Suppressor macrophage (primary cell): ENCODE results near the gene NR2C2AP.
"Not testable (repeated sequence)": the region's sequence is repeated elsewhere in the genome, so short reads cannot be mapped to it uniquely, and the experiment has no call there.

Source experiments
- DNase-seq, 4 experiments: peaks; one replicate each; pipeline ENCODE4 v3.0.0-alpha.2; 2020 to 2022

Gene NR2C2AP

DNA sequence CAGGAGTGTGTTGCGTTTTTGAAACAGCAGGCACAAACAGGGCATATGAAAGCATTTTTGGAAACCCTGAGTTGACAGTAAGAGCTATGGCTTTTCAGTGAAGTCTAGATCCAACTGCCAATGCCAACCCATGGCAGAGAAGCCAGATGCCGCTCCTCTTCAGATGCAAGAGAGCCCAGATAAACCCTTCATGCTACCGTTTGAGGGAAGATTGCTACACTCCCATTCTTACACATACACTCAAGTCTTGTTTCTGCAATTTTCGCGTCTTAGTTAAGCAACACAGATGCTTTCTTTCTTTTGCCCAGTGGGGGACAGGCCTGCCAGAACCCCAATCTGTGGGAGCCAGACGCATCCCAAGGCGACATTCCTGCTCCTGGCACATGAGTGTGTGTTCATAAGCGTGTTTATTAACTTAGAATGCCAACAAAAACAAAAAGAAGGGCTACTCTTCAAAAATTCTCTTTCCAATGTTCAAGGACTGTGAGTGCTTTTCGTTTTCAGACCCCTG, 21.7 kb downstream of the NR2C2AP start:
- DNase-seq = no peak

DNA sequence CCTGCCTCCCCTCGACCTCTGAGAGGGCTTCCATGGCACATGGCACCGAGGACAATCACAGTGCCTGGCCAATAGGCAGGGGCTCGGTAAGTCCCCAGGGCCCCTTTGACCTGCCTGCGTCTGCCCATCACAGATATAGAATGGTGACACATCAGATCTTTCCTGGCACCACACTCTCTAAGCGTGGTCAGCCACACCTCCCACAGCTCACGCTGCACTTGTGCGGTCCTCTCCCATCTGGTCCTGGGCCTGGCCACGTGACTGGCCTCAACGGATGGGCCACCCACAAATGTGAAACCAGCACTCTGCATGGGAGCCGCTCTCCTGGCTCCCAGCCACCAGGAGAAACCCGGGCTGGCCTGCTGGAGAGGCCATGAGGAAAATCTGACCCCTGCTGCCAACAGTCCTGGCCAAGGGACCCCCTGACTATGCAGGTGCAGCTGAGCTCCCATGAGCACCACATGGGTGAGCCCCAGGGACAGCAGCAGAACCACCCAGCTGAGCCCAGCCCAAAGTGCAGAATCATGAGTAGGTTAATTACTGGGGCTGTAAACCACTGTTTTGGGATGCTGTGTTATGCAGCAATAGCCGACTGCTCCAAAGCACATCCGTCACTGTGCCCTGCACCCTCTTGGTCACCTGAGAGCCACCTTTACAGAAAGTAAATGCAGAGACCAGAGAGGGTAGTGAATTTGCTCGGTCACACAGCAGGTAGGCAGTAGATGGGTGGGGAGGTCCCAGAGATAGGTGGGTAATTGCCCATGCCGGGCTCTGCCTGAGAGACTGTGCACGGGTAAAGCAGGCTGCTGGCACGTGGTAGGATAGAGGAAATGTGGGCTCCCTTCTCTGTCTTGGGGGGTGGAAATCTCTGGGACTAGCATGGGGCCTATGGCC, 23.4 kb downstream of the NR2C2AP start:
- no peak for DNase-seq

DNA sequence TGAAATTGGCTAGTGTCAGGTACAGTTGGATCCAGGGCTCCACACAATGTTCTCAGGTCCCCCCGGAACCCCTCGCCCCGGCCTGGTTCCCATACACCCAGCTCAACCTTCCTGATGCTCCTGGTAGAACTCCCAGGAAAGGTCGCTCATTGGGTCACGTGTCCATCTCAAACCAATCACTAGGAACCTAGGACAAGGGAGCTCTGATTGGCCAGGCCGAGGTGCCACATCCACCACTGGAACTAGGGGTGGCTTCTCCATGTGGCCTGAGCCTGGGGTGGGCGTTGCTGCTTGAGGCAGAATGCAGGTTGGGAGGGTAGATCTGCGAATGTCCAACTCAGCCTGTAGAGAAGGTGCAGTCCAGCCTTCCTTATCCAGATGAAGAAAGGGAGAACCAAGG, 26.3 kb downstream of the NR2C2AP start:
- no peak for DNase-seq

GRCh38 chr19:19173243-19173642, 30.0 kb downstream of the NR2C2AP start:
- not testable (repeated sequence) for DNase-seq

DNA sequence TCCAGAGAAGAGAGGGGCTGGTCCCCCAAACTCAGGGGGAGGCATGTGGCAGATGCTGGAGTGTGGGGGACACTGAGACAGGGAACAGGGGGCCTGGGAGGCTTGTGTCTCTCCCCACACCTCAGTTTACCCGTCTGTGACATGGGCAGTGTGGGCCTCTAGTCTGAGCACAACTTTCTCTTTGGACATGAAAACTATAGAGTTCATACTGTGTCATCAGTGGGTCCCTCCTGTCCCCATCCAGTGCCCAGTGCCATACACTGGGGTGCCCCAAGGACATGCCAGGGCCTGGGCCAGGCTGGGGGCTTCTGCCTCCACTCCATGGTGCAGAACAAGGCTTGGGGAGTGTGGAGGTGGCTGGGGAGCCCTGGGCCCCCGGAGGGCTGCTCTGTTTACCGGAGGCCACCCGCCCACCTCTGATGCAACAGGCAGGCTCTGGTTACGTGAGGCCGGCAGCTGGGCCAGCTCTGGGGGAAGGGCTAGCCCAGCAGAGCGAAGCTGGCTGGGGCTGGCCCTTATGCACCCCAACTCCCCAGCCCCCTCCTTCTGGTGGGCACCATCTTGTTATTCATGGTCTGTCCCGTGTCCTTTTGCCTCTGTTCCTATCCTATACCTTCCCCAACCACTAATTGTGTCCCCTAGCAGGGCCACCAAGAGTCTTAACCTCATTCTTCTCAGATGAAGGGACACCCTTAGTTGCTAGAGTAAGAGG, 31.2 kb downstream of the NR2C2AP start:
- DNase-seq = peak in 2 of 4 experiments; percentile 14 to 42

DNA sequence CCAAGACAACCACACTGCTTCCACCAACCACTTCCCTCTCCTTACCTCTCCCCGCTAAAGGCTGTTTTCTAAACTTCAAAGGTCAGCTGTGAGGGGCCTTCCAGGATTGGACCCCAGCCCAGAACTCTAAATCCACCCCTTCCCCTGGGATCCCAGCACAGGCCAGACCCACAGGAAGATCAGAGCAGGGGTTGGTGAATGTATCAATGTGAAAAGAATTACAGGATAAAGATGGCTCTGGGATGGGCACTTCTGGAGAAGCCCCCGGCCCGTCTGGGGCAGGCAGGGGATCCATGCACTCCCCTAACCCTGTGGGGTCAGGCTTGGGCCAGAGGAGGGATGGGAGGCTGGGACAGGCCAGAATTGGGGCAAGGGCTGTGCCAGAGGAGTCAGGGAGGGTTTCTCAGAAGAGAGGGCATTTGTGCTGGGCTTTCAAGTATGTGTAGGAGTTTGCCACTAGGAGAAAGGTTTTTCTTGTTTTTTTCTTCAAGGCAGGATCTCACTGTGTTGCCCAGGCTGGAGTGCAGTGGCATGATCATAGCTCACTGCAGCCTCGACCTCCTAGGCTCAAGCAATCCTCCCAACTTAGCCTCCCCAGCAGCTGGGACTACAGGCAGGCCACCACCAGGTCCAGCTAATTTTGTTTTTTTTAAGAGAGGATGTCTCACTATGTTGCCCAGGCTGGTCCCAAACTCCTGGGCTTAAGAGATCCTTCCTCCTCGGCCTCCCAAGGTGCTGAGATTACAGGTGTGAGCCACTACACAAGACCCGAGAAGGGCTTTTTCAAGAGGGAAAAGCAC, 32.1 kb downstream of the NR2C2AP start:
- no peak for DNase-seq

DNA sequence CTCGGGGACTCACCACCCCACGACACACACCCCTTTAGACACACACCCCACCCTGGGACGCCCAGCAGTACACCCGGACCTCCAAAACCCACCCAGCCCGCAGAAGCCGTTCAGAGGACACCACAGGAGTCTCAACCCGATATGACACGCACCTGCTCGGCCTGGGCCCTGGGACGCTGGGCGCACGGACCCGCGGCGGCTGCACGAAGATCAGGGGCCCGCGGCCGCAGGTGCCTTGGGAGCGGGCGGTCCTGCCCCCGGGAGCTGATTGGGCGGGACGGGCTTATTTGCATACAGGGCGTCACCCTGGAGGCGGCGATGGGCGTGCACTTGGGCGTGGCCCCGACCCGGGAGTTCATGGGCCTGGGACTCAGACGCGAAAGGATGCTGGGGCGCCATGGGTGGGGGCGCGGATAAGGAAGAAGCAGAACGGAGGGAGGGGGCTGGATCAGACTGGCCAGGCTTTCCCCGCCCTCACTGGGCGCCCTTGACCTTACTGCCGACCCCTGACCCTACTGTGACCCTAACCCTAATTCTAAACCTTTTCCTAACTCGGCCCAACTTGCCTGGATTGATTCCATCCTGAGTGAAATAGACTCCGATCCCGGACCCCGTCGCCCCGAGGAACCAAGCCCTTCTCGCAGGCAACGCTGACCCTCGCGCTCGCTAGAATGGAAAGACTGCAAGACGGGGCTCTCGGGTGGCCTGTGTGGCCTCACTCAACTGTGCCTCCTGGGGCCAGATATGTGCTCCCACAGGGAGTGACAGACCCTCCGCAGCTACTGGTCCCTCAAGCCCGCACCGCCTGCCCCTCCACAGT, 33.0 kb downstream of the NR2C2AP start, which contains the start of gene MEF2B:
MEF2B (minus strand) TSS at position 211 of the 820 bp plus-strand sequence. CDS start 19,528 bp downstream, outside the sequence.
- DNase-seq = peak; percentile 17 to 73 (median 46)

DNA sequence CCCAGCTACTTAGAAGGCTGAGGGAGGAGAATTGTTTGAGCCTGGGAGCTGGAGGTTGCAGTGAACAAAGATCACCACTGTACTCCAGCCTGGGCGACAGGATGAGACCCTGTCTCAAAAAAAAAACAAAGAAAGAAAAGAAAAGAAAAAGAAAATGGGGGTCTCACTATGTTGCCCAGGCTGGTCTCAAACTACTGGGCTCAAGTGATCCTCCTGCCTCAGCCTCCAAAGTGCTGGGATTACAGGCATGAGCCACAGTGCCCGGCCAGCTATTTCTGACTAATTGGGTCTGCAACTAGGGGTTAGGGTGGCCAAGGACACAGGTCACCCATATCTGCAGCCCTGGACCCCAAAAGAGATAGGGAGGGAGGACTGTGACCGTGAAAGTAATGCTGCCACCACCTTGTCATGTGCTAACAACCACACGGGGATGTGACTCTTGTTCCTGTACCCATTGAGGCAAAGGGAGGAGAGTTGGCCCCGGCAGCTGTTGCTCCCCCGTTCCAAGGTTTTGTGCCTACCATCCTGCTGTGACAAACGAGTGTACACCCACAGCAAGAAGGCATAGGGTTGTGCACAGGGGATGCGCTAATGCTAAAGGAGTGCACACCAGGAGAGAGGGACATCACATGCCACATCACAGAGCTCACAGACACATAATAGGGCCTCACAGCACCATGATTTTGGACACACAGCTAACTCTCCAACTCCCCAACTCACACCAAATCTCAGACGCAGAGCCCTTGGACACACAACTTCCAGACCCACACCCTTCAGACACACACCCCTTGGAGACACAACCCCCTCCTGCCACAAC, 33.8 kb downstream of the NR2C2AP start:
- no peak for DNase-seq

GRCh38 chr19:19167612-19168011, 35.6 kb downstream of the NR2C2AP start:
- no peak for DNase-seq

- no peak for DNase-seq
Measured at GRCh38 chr19:19165396-19165795, 37.8 kb downstream of the NR2C2AP start.

GRCh38 chr19:19162495-19162894, 40.7 kb downstream of the NR2C2AP start:
- no peak for DNase-seq

DNA sequence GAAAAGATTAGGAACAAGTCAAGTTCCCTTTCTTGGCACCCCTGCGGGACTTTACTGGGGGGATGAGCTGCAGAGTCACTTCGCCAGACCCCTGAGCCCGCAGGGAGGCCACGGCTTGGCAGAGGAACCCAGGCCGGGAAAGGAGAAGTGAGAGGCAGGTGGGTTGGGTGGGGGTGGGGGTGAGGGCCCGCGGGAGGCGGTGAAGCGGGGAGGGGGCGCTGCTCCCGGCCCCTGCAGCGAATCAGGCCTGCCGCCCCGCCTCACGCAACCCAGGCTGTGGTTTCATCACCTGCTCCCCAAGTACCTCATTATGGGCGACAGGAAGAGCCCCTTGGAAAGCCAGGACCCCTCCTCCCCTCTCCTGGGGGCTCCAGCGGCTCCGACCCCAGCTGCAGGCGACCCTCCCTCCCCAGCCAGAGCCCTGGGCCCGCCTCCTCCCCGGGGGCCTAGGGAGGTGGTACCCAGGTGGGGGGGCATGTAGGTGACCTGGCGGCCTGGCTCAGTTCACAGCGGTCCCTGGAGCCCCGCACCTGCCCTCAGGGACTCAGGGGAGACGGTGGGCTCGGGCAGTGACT, 42.7 kb downstream of the NR2C2AP start:
- peak in 1 of 4 experiments; percentile 25 for DNase-seq

- no peak for DNase-seq
Measured at GRCh38 chr19:19159534-19159933, 43.7 kb downstream of the NR2C2AP start.

DNA sequence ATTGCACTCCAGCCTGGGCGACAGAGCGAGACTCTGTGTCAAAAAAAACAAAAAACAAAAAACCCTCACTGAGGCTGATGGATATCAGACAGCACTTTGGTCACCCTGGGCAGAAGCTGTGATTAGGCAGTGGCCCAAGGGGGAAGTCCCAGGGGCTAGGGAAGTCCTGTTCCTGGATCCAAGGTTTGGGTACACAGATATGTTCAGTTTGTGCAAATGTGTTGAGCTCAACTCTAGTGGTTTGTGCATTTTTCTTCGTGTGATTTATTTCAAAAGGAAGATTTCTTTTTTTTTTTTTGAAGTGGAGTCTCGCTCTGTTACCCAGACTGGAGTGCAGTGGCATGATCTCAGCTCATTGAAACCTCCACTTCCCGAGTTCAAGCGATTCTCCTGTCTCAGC, 45.4 kb downstream of the NR2C2AP start:
- DNase-seq = no peak

GRCh38 chr19:19155495-19156219, 47.6 kb downstream of the NR2C2AP start:
- no peak for DNase-seq

GRCh38 chr19:19154768-19155494, 48.3 kb downstream of the NR2C2AP start:
- no peak for DNase-seq

DNA sequence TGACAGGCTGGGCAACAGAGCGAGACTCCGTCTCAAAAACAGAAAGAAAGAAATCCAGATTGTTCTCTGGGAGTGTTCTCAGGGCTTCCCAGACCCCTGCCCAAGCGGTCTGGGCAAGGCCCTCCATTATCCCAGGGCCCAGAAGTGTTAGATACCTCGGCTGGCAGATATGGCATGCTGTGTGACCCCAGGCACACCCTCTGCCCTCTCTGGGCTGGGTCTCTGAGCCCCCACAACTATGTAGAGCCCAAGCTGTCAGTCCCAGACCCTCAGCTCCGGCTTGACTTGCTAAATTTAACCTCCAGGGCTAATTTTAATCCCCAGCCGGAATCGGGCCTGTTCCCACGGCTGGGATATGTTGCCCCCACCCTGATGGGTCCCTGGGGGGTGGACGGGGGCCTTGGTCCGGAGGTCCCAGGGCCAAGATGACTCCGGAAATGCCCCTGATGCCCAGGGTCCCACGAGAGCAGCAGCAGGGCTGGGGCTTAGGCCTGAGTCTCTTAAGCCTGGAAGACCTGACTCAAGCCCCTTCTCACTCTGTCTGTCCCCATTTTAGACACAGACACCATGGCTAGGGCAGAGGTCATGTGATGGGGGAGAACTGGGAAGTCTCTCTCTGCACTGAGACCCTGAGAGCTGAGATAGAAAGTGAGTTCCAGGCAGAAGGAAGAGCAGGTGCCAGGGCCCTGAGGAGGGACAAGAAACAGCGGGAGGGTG, 50.4 kb downstream of the NR2C2AP start:
- DNase-seq = no peak

DNA sequence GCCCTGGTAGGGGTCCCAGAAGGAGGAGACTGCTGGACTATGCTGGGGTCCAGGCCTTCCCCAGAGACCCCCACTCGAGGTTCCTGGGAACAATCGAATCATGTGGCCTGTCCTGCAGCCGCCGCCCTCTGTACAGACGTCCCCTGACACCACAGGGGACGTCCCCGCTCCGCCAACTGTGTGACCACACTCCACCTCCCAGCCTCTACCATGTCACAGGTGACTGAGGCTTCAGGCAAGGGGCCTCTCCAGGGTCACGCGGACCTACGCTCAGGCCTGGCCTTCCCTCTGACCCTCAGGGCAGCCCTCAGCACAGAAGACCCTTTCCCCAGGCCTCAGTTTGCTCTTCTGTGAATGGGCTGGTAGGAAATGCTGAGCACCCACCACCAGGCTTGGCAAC, 51.8 kb downstream of the NR2C2AP start:
- no peak for DNase-seq
